GF-D8 (cell line): ENCODE data around the gene LZTS3.
A peak's percentile ranks its signal among the peaks of the same experiment; 100 is the strongest.
"Not testable (repeated sequence)": the region's sequence is repeated elsewhere in the genome, so short reads cannot be mapped to it uniquely, and the experiment has no call there.

ENCODE experiments used
- DNase-seq: peaks from one replicate; lab custom pipeline; 2025; lab: John Stamatoyannopoulos, UW

Gene LZTS3

GRCh38 chr20:3135507-3136070 lies 37.8 kb downstream of the LZTS3 start:
- DNase-seq: no peak

- no peak for DNase-seq
Observed at GRCh38 chr20:3134151-3134550, 39.2 kb downstream of the LZTS3 start.

- no peak for DNase-seq
Observed at GRCh38 chr20:3133155-3133554, 40.2 kb downstream of the LZTS3 start.

- no peak for DNase-seq
Observed at GRCh38 chr20:3130051-3130600, 43.2 kb downstream of the LZTS3 start.

GRCh38 chr20:3129094-3129493 lies 44.3 kb downstream of the LZTS3 start:
- no peak for DNase-seq

- DNase-seq: no peak
Observed at GRCh38 chr20:3128275-3128984, 44.9 kb downstream of the LZTS3 start.

- no peak for DNase-seq
Observed at GRCh38 chr20:3126527-3126859, 46.9 kb downstream of the LZTS3 start.

- not testable (repeated sequence) for DNase-seq
Observed at GRCh38 chr20:3125776-3126526, 47.4 kb downstream of the LZTS3 start.

GRCh38 chr20:3124773-3125560 lies 48.4 kb downstream of the LZTS3 start:
- DNase-seq: not testable (repeated sequence)

GRCh38 chr20:3124163-3124562 lies 49.2 kb downstream of the LZTS3 start:
- not testable (repeated sequence) for DNase-seq

- DNase-seq: no peak
Observed at GRCh38 chr20:3123542-3123941, 49.8 kb downstream of the LZTS3 start.

GRCh38 chr20:3121955-3122610 lies 51.3 kb downstream of the LZTS3 start:
- DNase-seq: no peak

GRCh38 chr20:3121271-3121911 lies 52.0 kb downstream of the LZTS3 start:
- DNase-seq: no peak

- no peak for DNase-seq
Observed at GRCh38 chr20:3119044-3119443, 54.3 kb downstream of the LZTS3 start.

GRCh38 chr20:3117839-3118379 lies 55.4 kb downstream of the LZTS3 start:
- DNase-seq: peak; percentile 22

GRCh38 chr20:3116341-3116740 lies 57.0 kb downstream of the LZTS3 start:
- DNase-seq: no peak

GRCh38 chr20:3115190-3116107 lies 57.9 kb downstream of the LZTS3 start:
- no peak for DNase-seq
